HFF-Myc (cell line): Measurements from ENCODE around the gene CBX2.

Experiments used
- DNase-seq: peaks from one replicate; pipeline ENCODE4 v3.0.0-alpha.2; 2011; ENCODE audit warnings: low read depth; ENCODE audit errors: extremely low read depth
- H3K4me3 ChIP-seq: replicated peaks from 2 replicates; pipeline ENCODE4 v1.5.1; 2011; ENCODE audit warnings: low read depth, mild to moderate bottlenecking, control low read depth, low read length
- TF ChIP-seq, protein P1 (sequence below): IDR thresholded peaks from 2 replicates; pipeline ENCODE4 v1.5.1; 2012; ENCODE audit warnings: mild to moderate bottlenecking, low read depth, low read length, control low read depth; ENCODE audit errors: missing control alignments

The CBX2 gene

DNA sequence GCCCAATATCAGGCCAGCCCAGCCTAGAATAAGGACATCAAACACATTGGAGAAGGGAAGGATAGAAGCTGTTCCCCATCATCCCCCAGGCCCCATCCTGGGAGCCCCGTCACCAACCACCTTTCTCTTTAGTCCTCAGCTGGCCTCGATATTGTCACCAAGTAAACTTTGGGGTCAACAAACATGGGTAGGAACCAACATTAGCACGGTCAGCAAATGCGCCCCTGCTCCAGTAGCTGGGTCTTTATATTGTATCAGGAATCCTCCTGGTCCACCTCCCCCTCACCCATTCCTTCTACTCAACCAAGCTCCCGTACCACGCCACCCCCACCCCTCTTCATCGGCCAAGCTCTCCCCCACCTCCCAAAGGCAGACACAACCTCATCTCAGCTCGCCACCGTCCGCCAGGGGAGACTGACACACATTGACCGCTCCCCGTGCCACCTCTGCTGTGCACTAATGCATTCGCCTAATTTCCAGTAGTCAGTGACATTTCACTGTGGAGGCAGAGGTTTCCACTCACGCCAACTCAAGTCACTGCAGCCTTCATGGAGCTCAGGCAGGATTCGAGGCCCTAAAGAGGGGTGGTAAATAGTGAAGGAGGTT lies 20.7 kb upstream of the CBX2 start:
- H3K4me3 ChIP-seq: no peak overlapping the region
- no peak for DNase-seq
- TF ChIP-seq, protein P1, sequence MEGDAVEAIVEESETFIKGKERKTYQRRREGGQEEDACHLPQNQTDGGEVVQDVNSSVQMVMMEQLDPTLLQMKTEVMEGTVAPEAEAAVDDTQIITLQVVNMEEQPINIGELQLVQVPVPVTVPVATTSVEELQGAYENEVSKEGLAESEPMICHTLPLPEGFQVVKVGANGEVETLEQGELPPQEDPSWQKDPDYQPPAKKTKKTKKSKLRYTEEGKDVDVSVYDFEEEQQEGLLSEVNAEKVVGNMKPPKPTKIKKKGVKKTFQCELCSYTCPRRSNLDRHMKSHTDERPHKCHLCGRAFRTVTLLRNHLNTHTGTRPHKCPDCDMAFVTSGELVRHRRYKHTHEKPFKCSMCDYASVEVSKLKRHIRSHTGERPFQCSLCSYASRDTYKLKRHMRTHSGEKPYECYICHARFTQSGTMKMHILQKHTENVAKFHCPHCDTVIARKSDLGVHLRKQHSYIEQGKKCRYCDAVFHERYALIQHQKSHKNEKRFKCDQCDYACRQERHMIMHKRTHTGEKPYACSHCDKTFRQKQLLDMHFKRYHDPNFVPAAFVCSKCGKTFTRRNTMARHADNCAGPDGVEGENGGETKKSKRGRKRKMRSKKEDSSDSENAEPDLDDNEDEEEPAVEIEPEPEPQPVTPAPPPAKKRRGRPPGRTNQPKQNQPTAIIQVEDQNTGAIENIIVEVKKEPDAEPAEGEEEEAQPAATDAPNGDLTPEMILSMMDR: no peak

DNA sequence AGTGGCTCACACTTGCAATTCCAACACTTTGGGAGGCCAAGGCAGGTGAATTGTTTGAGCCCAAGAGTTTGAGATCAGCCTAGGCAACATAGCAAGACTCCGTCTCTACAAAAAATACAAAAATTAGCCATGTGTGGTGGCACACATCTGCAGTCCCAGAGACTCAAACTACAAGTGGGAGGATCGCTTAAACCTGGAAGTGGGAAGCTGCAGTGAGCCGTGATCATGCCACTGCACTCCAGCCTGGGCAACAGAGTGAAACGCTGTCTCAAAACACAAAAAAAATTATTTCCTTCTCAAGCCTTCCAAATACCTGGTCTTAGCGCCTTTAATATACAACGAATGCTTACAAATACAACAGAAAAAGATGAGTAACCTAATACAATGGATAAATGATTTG lies 19.7 kb upstream of the CBX2 start:
- TF ChIP-seq, protein P1: no peak
- DNase-seq: no peak
- no peak overlapping the region for H3K4me3 ChIP-seq

DNA sequence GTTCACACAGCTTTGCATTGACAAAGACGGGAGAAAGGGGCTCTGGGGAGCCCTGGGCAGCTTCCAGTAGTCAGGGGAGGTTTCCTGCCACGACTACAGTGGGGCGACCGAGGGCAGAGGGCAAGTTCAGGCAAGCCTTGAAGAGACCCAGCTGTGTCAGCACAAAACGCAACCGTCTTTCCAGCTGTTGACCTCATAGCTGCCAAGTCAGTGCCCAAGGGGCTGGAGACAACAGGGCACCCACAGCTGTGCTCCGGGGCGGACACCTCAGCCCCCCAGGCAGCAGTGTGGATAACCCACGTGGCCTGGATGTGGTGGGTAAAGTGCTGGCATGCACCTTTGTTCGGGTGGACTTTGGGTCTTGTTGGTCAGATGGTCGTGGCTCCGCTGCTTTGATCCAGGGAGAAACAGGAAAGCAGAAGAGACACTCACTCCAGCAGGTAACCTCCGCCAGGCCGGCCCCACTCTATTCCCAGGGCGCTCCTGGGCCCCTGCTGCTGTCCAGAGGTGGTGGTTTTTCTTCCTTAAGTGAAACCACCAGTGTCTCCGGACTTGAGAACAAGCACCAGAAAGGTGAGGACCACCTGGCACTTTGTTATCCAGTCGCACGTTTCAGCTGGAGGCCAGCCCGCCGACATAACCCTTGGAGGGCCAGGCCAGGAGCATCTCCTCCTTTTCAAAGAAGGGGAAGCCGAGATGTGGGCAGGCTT lies 17.6 kb upstream of the CBX2 start:
- TF ChIP-seq, protein P1: no peak
- DNase-seq: no peak
- no peak overlapping the region for H3K4me3 ChIP-seq

DNA sequence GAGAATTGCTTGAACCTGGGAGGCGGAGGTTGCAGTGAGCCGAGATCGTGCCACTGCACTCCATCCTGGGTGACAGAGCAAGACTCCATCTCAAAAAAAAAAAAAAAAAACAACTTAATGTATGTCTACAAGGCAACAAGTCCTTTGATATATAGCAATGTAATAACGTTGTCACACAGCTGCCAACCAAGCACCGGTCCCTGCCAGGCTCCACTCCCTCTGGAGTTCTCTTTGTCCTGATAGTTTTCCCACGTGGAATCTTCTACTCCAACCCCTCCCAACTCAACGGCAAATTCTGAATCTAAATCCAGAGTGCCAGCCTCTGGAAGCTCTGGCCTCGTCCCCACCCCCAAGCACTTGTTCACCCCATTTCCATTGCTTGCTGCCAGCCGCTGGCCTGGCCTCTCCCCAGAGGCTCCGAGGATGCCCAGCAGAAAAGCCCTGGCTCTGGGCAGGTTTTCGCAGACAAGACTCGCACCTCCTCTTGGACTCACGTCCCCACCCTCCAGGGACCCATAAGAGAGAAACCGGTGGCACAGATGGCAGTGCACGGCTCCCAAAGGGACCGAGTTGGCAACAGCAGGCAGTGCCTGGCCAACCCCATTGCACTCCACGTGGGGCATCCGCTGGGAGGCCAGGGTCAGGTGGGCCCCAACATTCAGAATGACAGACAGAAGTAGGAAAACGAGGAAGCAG lies 15.9 kb upstream of the CBX2 start:
- no peak for DNase-seq
- no peak overlapping the region for H3K4me3 ChIP-seq
- TF ChIP-seq, protein P1: no peak

DNA sequence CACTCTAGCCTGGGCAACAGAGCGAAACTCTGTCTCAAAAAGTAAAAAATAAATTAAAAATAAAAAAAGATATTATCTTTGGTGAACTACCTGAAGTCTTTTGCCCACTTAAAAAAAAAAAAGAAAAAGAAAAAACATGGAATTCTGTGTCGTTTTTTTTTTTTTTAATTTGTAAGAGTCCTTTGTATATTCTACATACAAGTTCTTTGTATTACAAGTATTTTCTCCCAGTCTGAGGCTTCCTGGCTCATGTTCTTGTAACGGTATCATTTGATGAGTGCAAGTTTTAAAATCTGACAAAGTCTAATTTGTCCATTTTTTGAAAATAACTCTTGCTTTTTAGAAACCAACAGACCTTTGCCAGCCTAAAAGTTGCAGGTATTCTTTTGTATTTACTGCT lies 12.2 kb upstream of the CBX2 start:
- no peak for DNase-seq
- H3K4me3 ChIP-seq: no peak overlapping the region
- TF ChIP-seq, protein P1: no peak

DNA sequence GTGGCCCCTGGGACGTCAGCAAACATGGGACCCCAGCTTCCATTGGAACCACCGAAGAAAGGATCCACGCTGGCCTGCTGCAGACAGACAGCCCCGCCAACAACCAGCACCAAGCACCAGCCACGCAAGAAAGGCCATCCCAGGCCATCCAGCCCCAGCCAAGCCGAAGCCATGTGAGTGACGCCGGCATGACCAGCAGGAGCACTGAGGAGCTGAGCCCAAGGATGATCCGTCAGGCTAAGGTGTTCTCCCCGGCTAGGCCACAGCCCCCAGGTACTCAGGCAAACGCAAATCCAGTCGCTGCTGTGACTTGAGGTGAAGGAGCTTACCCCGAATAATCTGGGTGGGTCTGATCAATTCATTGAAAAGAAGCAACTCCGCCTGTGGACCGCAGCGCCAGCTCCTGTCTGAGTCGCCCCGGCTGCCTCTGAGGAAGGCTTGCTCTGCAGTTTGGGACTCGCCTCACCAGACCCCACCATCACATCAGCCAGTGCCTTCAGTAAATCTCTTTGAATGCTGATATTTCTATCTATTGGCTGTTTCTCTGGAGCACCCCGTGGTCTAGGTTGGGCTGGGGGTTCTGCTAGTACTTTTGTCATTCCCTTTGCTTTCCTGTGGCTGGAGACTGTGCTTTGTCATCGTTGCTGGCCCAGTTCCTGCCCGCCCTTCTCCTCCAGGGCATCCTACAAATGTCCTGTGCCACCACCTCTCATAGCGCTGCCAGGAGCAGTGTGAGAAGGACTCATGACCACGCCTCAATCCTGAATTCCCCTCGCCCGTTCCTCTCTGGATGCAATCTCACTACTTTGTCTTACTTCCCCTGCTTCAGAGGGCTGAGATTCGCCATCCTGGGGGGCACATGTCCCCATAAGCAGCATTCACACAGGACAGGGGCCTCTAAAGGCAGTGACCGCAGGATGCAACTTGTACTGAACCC lies 8.1 kb upstream of the CBX2 start:
- TF ChIP-seq, protein P1: no peak
- no peak for DNase-seq
- H3K4me3 ChIP-seq: no peak overlapping the region
